ENCODE measurements around the gene FRMD4B. TPM values are rescaled to one million over a fixed set of nuclear protein-coding genes. Genes with fewer than 3 reads are reported as not detected.

FRMD4B gene
- total RNA-seq, 4 donors from 2014 or later: 9.3 to 54.5 (median 27.9) TPM

DNA sequence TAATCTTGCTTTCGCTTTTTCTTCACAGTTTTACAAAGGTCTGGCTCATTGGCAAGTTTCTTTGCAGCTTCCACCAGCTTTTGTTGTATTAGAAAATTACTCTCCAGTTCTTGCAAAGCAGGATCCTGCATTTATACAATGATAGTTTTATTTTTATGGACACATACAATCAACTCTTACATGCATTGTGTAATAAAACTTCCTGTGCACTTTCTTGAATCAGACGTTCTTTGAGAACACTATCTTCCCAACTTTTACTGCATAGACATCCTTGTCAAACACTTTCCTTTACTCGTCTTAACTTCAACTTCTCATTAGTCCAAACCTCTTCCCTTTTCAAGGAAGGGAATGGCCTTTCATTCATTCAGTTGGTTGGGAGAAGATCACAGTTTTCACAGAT lies 192.1 kb downstream of the FRMD4B start:
- peaks cover 0 to 56% (median 0%) of the 10 kb centered on the region in 3 donors for H3K36me3 ChIP-seq
- no peak overlapping the region for H3K27ac ChIP-seq
- H3K4me1 ChIP-seq: no peaks in the 10 kb centered on the region
- no peaks in the 10 kb centered on the region for H3K9me3 ChIP-seq
- no peak for TF ChIP-seq POLR2A (IDR thresholded peaks at IDR 0.05)
- TF ChIP-seq, protein P1, sequence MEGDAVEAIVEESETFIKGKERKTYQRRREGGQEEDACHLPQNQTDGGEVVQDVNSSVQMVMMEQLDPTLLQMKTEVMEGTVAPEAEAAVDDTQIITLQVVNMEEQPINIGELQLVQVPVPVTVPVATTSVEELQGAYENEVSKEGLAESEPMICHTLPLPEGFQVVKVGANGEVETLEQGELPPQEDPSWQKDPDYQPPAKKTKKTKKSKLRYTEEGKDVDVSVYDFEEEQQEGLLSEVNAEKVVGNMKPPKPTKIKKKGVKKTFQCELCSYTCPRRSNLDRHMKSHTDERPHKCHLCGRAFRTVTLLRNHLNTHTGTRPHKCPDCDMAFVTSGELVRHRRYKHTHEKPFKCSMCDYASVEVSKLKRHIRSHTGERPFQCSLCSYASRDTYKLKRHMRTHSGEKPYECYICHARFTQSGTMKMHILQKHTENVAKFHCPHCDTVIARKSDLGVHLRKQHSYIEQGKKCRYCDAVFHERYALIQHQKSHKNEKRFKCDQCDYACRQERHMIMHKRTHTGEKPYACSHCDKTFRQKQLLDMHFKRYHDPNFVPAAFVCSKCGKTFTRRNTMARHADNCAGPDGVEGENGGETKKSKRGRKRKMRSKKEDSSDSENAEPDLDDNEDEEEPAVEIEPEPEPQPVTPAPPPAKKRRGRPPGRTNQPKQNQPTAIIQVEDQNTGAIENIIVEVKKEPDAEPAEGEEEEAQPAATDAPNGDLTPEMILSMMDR (IDR thresholded peaks at IDR 0.05): no peak
- H3K27me3 ChIP-seq: no peaks in the 10 kb centered on the region
- no peak overlapping the region for H3K4me3 ChIP-seq
- DNase-seq: no peak

DNA sequence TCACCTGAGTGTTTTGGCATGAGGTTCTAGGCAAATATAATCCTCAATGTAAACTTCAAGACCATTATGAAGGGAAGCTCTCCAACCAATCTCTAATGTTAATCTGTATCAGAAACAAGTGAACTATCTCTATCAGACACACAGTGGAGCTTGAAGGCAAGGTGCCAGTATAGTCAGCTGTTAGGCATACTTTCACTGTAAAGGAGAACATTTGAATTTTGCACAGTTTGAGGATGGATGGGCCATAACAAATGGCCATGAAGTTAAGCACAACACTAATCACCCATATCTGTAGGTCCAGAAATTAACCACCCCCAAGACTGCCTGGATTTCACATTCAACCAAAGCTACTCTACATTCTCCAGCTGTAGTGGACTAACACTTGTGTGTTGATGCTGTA lies 194.4 kb downstream of the FRMD4B start:
- H3K4me1 ChIP-seq: no peaks in the 10 kb centered on the region
- TF ChIP-seq, protein P1 (IDR thresholded peaks at IDR 0.05): no peak
- TF ChIP-seq POLR2A (IDR thresholded peaks at IDR 0.05): no peak
- H3K4me3 ChIP-seq: no peak overlapping the region
- no peak overlapping the region for H3K27ac ChIP-seq
- H3K9me3 ChIP-seq: no peaks in the 10 kb centered on the region
- no peak for DNase-seq
- no peaks in the 10 kb centered on the region for H3K27me3 ChIP-seq
- peaks cover 0 to 73% (median 0%) of the 10 kb centered on the region in 3 donors for H3K36me3 ChIP-seq

DNA sequence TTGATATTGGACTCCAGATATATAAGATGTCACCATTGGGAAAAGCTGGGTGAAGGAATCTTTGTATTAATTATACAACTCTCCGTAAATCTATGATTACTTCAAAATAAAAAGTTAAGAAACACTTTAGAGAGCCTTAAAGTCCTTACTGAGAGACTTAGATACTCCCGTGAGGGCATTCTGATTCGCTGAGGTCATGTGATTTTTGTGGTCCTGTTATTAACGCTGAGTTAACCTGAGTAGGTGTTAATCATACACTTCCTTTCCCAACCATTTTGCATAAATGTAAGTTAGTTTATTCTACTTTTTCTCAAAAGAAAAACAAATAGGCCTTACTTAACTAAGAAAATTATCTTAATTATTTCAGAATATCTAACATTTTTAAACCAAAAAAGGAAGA lies 196.4 kb downstream of the FRMD4B start:
- Histone ChIP-seq H3K27me3 (no peaks in the 10 kb centered on the region), H3K36me3 (peaks cover 0 to 82% (median 0%) of the 10 kb centered on the region in 3 donors), H3K4me1 (no peaks in the 10 kb centered on the region), H3K4me3 (no peak overlapping the region), H3K9me3 (no peaks in the 10 kb centered on the region), H3K27ac (no peak overlapping the region)
- TF ChIP-seq, protein P1 (IDR thresholded peaks at IDR 0.05): no peak
- TF ChIP-seq POLR2A (IDR thresholded peaks at IDR 0.05): no peak
- DNase-seq: no peak

DNA sequence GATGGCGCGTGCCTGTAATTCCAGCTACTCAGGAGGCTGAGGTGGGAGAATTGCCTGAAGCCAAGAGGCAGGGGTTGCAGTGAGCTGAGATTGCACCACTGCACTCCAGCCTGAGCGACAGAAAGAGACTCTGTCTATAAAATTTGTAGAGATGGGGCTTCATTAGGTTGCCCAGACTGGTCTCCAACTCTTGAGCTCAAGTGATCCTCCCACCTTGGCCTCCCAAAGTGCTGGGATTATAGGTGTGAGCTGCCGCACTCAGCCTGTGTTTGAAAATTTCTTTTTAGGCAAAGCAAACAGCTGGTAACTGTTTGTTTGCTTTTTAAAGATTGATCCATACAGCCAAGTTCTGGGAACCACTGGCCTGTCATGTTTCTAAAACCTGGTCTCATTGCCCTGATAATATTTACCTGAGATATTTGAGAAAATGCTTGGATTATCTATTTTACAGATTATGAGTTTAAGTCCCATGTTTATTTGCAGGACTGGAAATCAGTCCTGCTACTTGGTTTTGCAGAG lies 199.3 kb downstream of the FRMD4B start:
- Histone ChIP-seq H3K4me1 (peaks cover 0 to 11% (median 0%) of the 10 kb centered on the region in 4 donors), H3K27me3 (no peaks in the 10 kb centered on the region), H3K27ac (no peak overlapping the region), H3K4me3 (no peak overlapping the region), H3K9me3 (no peaks in the 10 kb centered on the region), H3K36me3 (peaks cover 0 to 62% (median 0%) of the 10 kb centered on the region in 3 donors)
- no peak for DNase-seq
- no peak for TF ChIP-seq POLR2A (IDR thresholded peaks at IDR 0.05)
- TF ChIP-seq, protein P1 (IDR thresholded peaks at IDR 0.05): no peak

DNA sequence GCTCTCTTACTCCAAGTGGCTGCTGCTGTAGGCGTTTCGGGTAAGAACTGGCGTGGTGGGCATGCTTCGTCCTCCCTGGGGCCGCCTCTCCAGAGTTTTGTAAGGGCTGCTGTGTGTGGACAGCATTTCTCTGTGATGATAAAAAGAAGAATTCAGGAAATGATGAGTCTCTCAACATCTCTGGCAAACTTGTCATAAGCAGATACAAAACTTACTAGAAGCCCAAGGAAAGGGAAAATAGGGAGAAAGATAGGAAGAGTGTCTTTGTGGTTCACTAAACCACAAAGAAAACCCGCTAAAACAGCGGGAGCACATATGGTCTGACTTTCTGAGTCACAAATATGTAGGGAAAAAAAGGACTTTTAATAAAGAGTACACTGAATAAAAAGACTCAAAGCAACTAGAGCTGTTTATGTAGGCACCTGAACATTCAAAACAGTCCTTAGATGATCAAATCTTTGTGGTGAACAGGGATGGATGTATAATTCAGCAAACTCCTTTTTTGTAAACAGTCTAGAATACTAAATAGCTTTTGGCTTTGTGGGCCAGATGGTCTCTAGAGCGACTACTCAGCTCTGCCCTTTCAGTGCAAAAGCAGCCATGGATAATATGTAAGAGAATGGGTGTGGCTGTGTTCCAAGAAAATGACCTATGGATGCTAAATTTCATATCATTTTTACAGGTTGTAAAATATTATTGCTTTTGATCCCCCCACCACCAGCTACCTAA lies 203.1 kb downstream of the FRMD4B start:
- Histone ChIP-seq H3K27ac (peak overlapping the region in 1 of 4 donors; percentile 12), H3K4me1 (peaks cover 0 to 40% (median 0%) of the 10 kb centered on the region in 4 donors), H3K36me3 (peaks cover 0 to 46% (median 0%) of the 10 kb centered on the region in 3 donors), H3K27me3 (no peaks in the 10 kb centered on the region), H3K9me3 (no peaks in the 10 kb centered on the region), H3K4me3 (no peak overlapping the region)
- no peak for DNase-seq
- no peak for TF ChIP-seq POLR2A (IDR thresholded peaks at IDR 0.05)
- TF ChIP-seq, protein P1 (IDR thresholded peaks at IDR 0.05): no peak
